Prostate gland (tissue), 2 donors: ENCODE measurements around the gene CD1D. TPM values are rescaled to one million over a fixed set of nuclear protein-coding genes. Genes with fewer than 3 reads are reported as not detected.

Experiments
- DNase-seq: peaks from one replicate; pipeline ENCODE4 v3.0.0-alpha.2; 2019; ENCODE audit warnings: low spot score
- H3K27ac ChIP-seq, 2 donors: fragments of 200-600 bp; sonication (generic); 2 replicates each; pipeline ENCODE4 v1.5.1; 2017 to 2019
- H3K27me3 ChIP-seq: fragments of 200-600 bp; sonication (generic); replicated peaks from 2 replicates; pipeline ENCODE4 v1.5.1; 2019; ENCODE audit not compliant: insufficient read depth
- H3K36me3 ChIP-seq, 2 donors: fragments of 200-600 bp; sonication (generic); 1 replicate in 1 of 2; 2 replicates in 1 of 2; pipeline versions ENCODE4 v1.5.1 to v1.8.1; 2017 to 2019
- H3K4me1 ChIP-seq: fragments of 200-600 bp; sonication (generic); replicated peaks from 2 replicates; pipeline ENCODE4 v1.5.1; 2019
- H3K4me3 ChIP-seq, 2 donors: fragments of 200-600 bp; sonication (generic); 2 replicates each; pipeline ENCODE4 v1.5.1; 2017 to 2019
- H3K9me3 ChIP-seq: fragments of 200-600 bp; sonication (generic); 2 replicates; pipeline ENCODE4 v1.5.1; 2017
- POLR2A ChIP-seq: fragments of 450-650 bp; IDR thresholded peaks from one replicate; pipeline ENCODE4 v1.6.1; 2016; ENCODE audit warnings: antibody characterized with exemption, mild to moderate bottlenecking
- POLR2AphosphoS5 ChIP-seq: sonication (generic); formaldehyde crosslinking; IDR thresholded peaks from one replicate; pipeline ENCODE4 v1.6.1; 2017; ENCODE audit warnings: antibody characterized with exemption
- WGBS: methylation state at CpG from one replicate; pipeline ENCODE4 v1.1.5; 2018; 5-methylcytosine and 5-hydroxymethylcytosine counted together
- intact Hi-C: fragments of 100-400 bp; cut with DNase I; formaldehyde crosslinking; loops from one replicate; pipeline ENCODE4 v1.14.2; 2022
- total RNA-seq, 2 donors: library from RNA; depleted of rRNA; stranded (reverse); fragments of >200 nt; gene quantifications; one replicate each; pipeline ENCODE4 v1.1.0, GENCODE V29; 2016
- TF ChIP-seq, protein P1 (sequence below), 4 experiments: fragments of 200-600 bp in 2 of 4; fragments of 450-650 bp in 2 of 4; sonication (generic) in 2 of 4; IDR thresholded peaks; 1 replicate in 3 of 4; 2 replicates in 1 of 4; pipeline ENCODE4 v1.5.1; 2016 to 2019; ENCODE audit warnings: antibody characterized with exemption in 4 of 4, mild to moderate bottlenecking in 2 of 4, moderate library complexity in 2 of 4

Gene CD1D
- total RNA-seq, 2 donors from 2014 or later = 1.3 to 3.1 TPM

DNA sequence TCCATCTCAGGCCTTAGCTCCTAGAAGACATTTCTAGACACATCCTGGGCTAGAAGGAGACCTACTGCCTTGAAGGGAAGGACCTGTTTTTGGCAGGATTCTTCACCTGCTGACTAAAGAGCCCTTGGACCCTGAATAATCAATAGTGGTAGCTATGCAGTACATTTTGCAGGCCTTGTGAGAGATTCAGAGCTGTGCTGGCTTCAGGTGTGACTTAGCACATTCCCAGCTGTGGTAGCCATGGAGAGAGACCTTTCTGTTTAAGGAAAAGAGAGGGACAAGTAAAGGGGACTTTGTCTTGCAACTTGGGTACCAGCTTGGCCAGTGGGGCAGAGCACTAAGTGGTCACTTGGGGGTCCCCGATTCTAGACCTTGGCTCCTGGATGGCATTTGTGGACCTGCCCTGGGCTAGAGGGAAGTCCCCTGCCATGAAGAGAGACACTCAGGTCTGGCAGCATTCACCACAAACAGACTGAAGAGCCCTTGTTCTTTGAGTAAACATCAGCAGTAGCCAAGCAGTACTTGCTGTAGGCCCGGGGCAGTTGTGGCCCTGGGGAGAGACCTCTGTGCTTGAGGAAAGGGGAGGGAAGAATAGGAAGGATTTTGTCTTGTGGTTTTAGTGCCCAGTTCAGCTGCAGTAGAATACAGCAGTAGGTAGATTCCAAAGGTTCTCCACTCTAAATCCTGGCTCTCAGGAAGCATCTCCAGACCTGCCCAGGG lies 47.4 kb downstream of the CD1D start:
- Histone ChIP-seq H3K4me3 (no peak overlapping the region), H3K27me3 (peaks cover 3% of the 10 kb centered on the region), H3K36me3 (no peaks in the 10 kb centered on the region), H3K4me1 (no peaks in the 10 kb centered on the region), H3K9me3 (no peaks in the 10 kb centered on the region), H3K27ac (no peak overlapping the region)
- WGBS = 67% methylated on average over 2 of the region's 2 CpGs
- no peak for TF ChIP-seq POLR2AphosphoS5
- no peak for TF ChIP-seq POLR2A
- TF ChIP-seq, protein P1, sequence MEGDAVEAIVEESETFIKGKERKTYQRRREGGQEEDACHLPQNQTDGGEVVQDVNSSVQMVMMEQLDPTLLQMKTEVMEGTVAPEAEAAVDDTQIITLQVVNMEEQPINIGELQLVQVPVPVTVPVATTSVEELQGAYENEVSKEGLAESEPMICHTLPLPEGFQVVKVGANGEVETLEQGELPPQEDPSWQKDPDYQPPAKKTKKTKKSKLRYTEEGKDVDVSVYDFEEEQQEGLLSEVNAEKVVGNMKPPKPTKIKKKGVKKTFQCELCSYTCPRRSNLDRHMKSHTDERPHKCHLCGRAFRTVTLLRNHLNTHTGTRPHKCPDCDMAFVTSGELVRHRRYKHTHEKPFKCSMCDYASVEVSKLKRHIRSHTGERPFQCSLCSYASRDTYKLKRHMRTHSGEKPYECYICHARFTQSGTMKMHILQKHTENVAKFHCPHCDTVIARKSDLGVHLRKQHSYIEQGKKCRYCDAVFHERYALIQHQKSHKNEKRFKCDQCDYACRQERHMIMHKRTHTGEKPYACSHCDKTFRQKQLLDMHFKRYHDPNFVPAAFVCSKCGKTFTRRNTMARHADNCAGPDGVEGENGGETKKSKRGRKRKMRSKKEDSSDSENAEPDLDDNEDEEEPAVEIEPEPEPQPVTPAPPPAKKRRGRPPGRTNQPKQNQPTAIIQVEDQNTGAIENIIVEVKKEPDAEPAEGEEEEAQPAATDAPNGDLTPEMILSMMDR (IDR thresholded peaks at IDR 0.05) = no peak
- DNase-seq = no peak
- intact Hi-C loops = no loop called here

Other genes with a start within 250 kb of the CD1D start
- gene KIRREL1, start 187.2 kb upstream of the CD1D start, total RNA-seq = 10 to 100 TPM; 18.6 to 50.2 TPM
- not detected for gene CD1A, start 73.5 kb downstream of the CD1D start, total RNA-seq
- gene CD1C, start 109.0 kb downstream of the CD1D start, total RNA-seq = under 1 TPM in 1 of 2 donors, not detected in 1; 0.80 TPM
- gene CD1B, start 150.6 kb downstream of the CD1D start, total RNA-seq = not detected
- 1 to 10 TPM in 1 of 2 donors, under 1 TPM in 1; 0.23 to 1.2 TPM for gene CD1E, start 173.0 kb downstream of the CD1D start, total RNA-seq
- not detected for gene OR10T2, start 218.6 kb downstream of the CD1D start, total RNA-seq
- not detected for gene OR10K2, start 245.3 kb downstream of the CD1D start, total RNA-seq